B cell (primary cell): ENCODE data around the gene ATP10B. TPM values are rescaled to one million over a fixed set of nuclear protein-coding genes. Genes with fewer than 3 reads are reported as not detected.

ENCODE experiments used
- ATAC-seq: fragments of 200-7000 bp; cut with Tn5 transposase; one replicate; pipeline ENCODE4 v1.10.0; 2021; ENCODE audit warnings: low read depth, mild to moderate bottlenecking, moderate number of reproducible peaks, moderate library complexity
- CTCF ChIA-PET: fragments of 350-600 bp; sonication (Branson Sonifier 250); formaldehyde crosslinking; loops from one replicate; lab custom pipeline; 2021; ENCODE audit warnings: antibody characterized with exemption, inconsistent platforms; lab: Charles Lee
- POLR2A ChIA-PET: fragments of 350-600 bp; sonication (Branson Sonifier 250); formaldehyde crosslinking; loops from one replicate; lab custom pipeline; 2021; ENCODE audit warnings: antibody characterized with exemption; lab: Charles Lee
- DNase-seq: peaks from one replicate; pipeline ENCODE4 v3.0.0; 2013
- H2AFZ ChIP-seq: 2 replicates; pipeline ENCODE4 v1.6.1; 2012; ENCODE audit warnings: mild to moderate bottlenecking, low read depth, low read length; ENCODE audit not compliant: insufficient read depth, poor library complexity, severe bottlenecking
- H3K27ac ChIP-seq, 2 donors: 1 replicate in 1 of 2; 2 replicates in 1 of 2; pipeline ENCODE4 v1.5.1; 2012 to 2013; ENCODE audit warnings: low read length in 2 of 2, mild to moderate bottlenecking in 2 of 2, moderate library complexity in 1 of 2
- H3K27me3 ChIP-seq, 4 experiments: fragments of 200-600 bp in 1 of 4; sonication (generic) in 1 of 4; replicated peaks in 1 of 4; 1 replicate in 2 of 4; 2 replicates in 2 of 4; pipeline versions ENCODE4 v1.6.1 to v1.7.0; 2013 to 2016; ENCODE audit warnings: low read length in 3 of 4, mild to moderate bottlenecking in 2 of 4, mixed read lengths in 1 of 4, moderate library complexity in 1 of 4; ENCODE audit not compliant: insufficient read depth in 4 of 4, control insufficient read depth in 3 of 4; ENCODE audit errors: control extremely low read depth in 1 of 4
- H3K36me3 ChIP-seq, 2 experiments: replicated peaks in 1 of 2; 1 replicate in 1 of 2; 2 replicates in 1 of 2; pipeline versions ENCODE4 v1.6.1 to v1.7.1; 2013; ENCODE audit warnings: low read length in 1 of 2; ENCODE audit not compliant: insufficient read depth in 2 of 2, control insufficient read depth in 1 of 2; ENCODE audit errors: control extremely low read depth in 1 of 2, extremely low read depth in 1 of 2
- H3K4me1 ChIP-seq, 2 donors: fragments of 200-600 bp in 1 of 2; sonication (generic) in 1 of 2; 1 replicate in 1 of 2; 2 replicates in 1 of 2; pipeline versions ENCODE4 v1.5.1 to v1.6.1; 2013 to 2017; ENCODE audit warnings: low read length in 2 of 2; ENCODE audit not compliant: control insufficient read depth in 2 of 2, insufficient read depth in 2 of 2
- H3K4me2 ChIP-seq: replicated peaks from 2 replicates; pipeline ENCODE3; 2012; ENCODE audit warnings: mild to moderate bottlenecking, low read depth, low read length; ENCODE audit not compliant: poor library complexity, severe bottlenecking
- H3K4me3 ChIP-seq, 5 experiments: fragments of 200-600 bp in 1 of 5; sonication (generic) in 1 of 5; 1 replicate in 3 of 5; 2 replicates in 2 of 5; pipeline versions ENCODE4 v1.5.1 to v1.7.0; 2011 to 2016; ENCODE audit warnings: low read length in 4 of 5, mild to moderate bottlenecking in 4 of 5, low read depth in 2 of 5, control low read depth in 1 of 5, moderate library complexity in 1 of 5; ENCODE audit not compliant: insufficient read depth in 1 of 5; ENCODE audit errors: control extremely low read depth in 1 of 5, extremely low read depth in 1 of 5
- H3K79me2 ChIP-seq: fragments of 200-600 bp; sonication (generic); one replicate; pipeline ENCODE4 v1.6.0; 2016; ENCODE audit warnings: low read length; ENCODE audit not compliant: control insufficient read depth, insufficient read depth
- H3K9ac ChIP-seq: fragments of 200-600 bp; sonication (generic); 2 replicates; pipeline ENCODE4 v1.6.1; 2017; ENCODE audit warnings: mild to moderate bottlenecking, low read length, moderate library complexity
- H3K9me3 ChIP-seq, 3 donors: one replicate each; pipeline versions ENCODE4 v1.6.1 to v1.7.1; 2013; ENCODE audit warnings: low read length in 2 of 3; ENCODE audit not compliant: control insufficient read depth in 2 of 3, insufficient read depth in 1 of 3; ENCODE audit errors: control extremely low read depth in 1 of 3
- H4K20me1 ChIP-seq: 2 replicates; pipeline ENCODE4 v1.6.0; 2012; ENCODE audit warnings: mild to moderate bottlenecking, low read length; ENCODE audit not compliant: insufficient read depth, control insufficient read depth, poor library complexity, severe bottlenecking
- H3K27ac Mint-ChIP-seq: one replicate; pipeline ENCODE4 v1.8.0; 2021; ENCODE audit warnings: mixed read lengths
- H3K27me3 Mint-ChIP-seq: one replicate; pipeline ENCODE4 v1.8.0; 2021; ENCODE audit warnings: mixed read lengths
- H3K4me1 Mint-ChIP-seq: one replicate; pipeline ENCODE4 v1.8.0; 2021; ENCODE audit warnings: mixed read lengths
- H3K4me3 Mint-ChIP-seq: one replicate; pipeline ENCODE4 v1.8.0; 2021; ENCODE audit warnings: mixed read lengths
- H3K9me3 Mint-ChIP-seq: one replicate; pipeline ENCODE4 v1.8.0; 2022; ENCODE audit warnings: mixed read lengths; ENCODE audit not compliant: insufficient read depth
- EZH2 ChIP-seq: IDR thresholded peaks from 2 replicates; pipeline ENCODE4 v1.6.1; 2012; ENCODE audit warnings: borderline replicate concordance, low read depth, mild to moderate bottlenecking, moderate library complexity, low read length; ENCODE audit not compliant: insufficient read depth, poor library complexity, severe bottlenecking
- WGBS: methylation state at CpG from one replicate; pipeline ENCODE4 v1.1.5; 2013; ENCODE audit warnings: missing lambda C conversion rate; ENCODE audit not compliant: insufficient coverage; 5-methylcytosine and 5-hydroxymethylcytosine counted together
- intact Hi-C: fragments of 100-400 bp; cut with micrococcal nuclease; formaldehyde crosslinking; loops from one replicate; pipeline ENCODE4 v1.10.0; 2022
- polyA plus RNA-seq: library from polyadenylated mRNA; depleted of rRNA; stranded (reverse); fragments of >200 nt; gene quantifications from 2 replicates; pipeline ENCODE4 v1.2.3, GENCODE V29; 2012
- total RNA-seq, 2 donors: library from RNA; stranded (reverse); fragments of 120-200 nt in 1 of 2; gene quantifications; 1 replicate in 1 of 2; 2 replicates in 1 of 2; pipeline versions ENCODE4 v1.2.3 to v1.2.4, GENCODE V29; 2013 to 2022
- TF ChIP-seq, protein P1 (sequence below): fragments of 200-600 bp; IDR thresholded peaks from one replicate; pipeline ENCODE4 v1.8.0; 2022; ENCODE audit warnings: antibody characterized with exemption, mild to moderate bottlenecking

The ATP10B gene
- total and polyA plus RNA-seq, 2 donors (not counting 1 experiment from before 2014, with no cell fraction given): not detected

DNA sequence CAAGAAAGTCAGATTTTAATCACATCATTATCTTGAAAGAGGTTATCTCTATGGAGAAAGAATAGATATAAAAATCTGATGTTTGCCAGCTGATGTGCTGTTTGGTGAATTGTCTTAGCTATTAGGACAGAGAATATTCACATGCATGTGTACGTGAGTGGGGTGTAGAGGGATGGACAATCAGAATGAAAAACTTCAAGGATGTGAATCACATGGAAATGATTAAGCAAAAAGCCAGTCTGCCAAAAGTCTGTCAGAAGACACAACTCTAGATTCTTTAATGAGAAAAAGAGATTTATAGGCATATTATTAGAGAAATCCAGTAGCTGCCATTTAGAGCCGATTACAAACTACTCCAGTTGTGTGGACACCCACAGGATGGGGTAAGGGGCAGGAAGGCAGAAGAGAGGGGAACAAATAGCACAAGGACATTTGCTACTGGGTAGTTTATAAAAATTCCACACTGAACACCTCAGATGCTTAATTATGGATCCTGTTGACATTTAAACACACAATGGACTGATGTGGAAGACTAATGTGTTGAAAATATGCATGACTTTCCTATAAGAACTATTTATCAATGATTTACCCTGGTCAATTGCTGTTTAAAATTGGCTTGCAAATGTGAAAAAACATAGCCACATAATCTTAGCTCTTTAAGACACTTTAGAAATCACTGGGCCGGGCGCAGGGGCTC lies 302.9 kb downstream of the ATP10B start:
- H3K9me3 ChIP-seq: peaks cover 0 to 4% (median 0%) of the 10 kb centered on the region in 3 donors
- no peak overlapping the region for H3K4me2 ChIP-seq
- H3K27me3 Mint-ChIP-seq: peaks cover 13% of the 10 kb centered on the region
- no peak overlapping the region for H3K4me3 ChIP-seq
- CTCF ChIA-PET: no interaction called here
- POLR2A ChIA-PET: no interaction called here
- H3K36me3 ChIP-seq: no peaks in the 10 kb centered on the region
- WGBS: 100% methylated on average over 1 of the region's 4 CpGs
- H3K27ac ChIP-seq: no peak overlapping the region
- no peaks in the 10 kb centered on the region for H3K79me2 ChIP-seq
- DNase-seq: no peak
- H2AFZ ChIP-seq: no peak overlapping the region
- no peaks in the 10 kb centered on the region for H3K4me1 Mint-ChIP-seq
- no peak overlapping the region for H3K27ac Mint-ChIP-seq
- no peak overlapping the region for H3K4me3 Mint-ChIP-seq
- no peak overlapping the region for H3K9ac ChIP-seq
- peaks cover 4% of the 10 kb centered on the region for H3K9me3 Mint-ChIP-seq
- intact Hi-C loops: no loop called here
- TF ChIP-seq EZH2: no peak
- TF ChIP-seq, protein P1, sequence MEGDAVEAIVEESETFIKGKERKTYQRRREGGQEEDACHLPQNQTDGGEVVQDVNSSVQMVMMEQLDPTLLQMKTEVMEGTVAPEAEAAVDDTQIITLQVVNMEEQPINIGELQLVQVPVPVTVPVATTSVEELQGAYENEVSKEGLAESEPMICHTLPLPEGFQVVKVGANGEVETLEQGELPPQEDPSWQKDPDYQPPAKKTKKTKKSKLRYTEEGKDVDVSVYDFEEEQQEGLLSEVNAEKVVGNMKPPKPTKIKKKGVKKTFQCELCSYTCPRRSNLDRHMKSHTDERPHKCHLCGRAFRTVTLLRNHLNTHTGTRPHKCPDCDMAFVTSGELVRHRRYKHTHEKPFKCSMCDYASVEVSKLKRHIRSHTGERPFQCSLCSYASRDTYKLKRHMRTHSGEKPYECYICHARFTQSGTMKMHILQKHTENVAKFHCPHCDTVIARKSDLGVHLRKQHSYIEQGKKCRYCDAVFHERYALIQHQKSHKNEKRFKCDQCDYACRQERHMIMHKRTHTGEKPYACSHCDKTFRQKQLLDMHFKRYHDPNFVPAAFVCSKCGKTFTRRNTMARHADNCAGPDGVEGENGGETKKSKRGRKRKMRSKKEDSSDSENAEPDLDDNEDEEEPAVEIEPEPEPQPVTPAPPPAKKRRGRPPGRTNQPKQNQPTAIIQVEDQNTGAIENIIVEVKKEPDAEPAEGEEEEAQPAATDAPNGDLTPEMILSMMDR: no peak
- H3K27me3 ChIP-seq: no peaks in the 10 kb centered on the region
- no peaks in the 10 kb centered on the region for H4K20me1 ChIP-seq
- ATAC-seq: no peak
- H3K4me1 ChIP-seq: no peaks in the 10 kb centered on the region

DNA sequence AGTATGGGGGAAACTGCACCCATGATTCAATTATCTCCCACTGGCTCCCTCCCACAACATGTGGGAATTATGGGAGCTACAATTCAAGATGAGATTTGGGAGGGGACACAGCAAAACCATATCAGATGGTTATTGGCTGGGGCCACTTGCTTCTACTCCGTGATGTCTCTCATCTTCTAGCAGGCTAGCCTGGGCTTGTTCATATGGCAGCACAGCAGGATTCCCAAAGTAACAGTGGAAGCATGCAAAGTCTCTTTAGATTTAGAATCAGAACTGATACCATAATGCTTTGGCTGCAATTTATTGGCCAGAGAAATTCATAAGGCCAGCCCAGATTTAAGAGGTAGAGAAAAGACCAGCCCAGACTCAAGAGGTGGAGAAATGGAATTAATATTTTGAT lies 304.1 kb downstream of the ATP10B start:
- Histone ChIP-seq H3K4me3 (no peak overlapping the region), H3K4me2 (no peak overlapping the region), H2AFZ (no peak overlapping the region), H3K79me2 (no peaks in the 10 kb centered on the region), H4K20me1 (no peaks in the 10 kb centered on the region), H3K4me1 (no peaks in the 10 kb centered on the region), H3K36me3 (no peaks in the 10 kb centered on the region), H3K9me3 (peaks cover 0 to 4% (median 0%) of the 10 kb centered on the region in 3 donors), H3K27ac (no peak overlapping the region), H3K9ac (no peak overlapping the region), H3K27me3 (no peaks in the 10 kb centered on the region)
- peaks cover 4% of the 10 kb centered on the region for H3K9me3 Mint-ChIP-seq
- ChIA-PET CTCF (no interaction called here), POLR2A (no interaction called here)
- H3K27ac Mint-ChIP-seq: no peak overlapping the region
- H3K27me3 Mint-ChIP-seq: peaks cover 14% of the 10 kb centered on the region
- DNase-seq: no peak
- H3K4me1 Mint-ChIP-seq: no peaks in the 10 kb centered on the region
- ATAC-seq: no peak
- intact Hi-C loops: no loop called here
- WGBS: 86% methylated on average over 1 of the region's 1 CpG
- TF ChIP-seq EZH2: no peak
- TF ChIP-seq, protein P1: no peak
- no peak overlapping the region for H3K4me3 Mint-ChIP-seq
